Brain pericyte (primary cell): Measurements from ENCODE around the gene HACD1.

ENCODE experiments used
- DNase-seq: peaks from one replicate; pipeline ENCODE4 v3.0.0-alpha.2; 2012; ENCODE audit warnings: low read depth, low spot score

HACD1 gene

DNA sequence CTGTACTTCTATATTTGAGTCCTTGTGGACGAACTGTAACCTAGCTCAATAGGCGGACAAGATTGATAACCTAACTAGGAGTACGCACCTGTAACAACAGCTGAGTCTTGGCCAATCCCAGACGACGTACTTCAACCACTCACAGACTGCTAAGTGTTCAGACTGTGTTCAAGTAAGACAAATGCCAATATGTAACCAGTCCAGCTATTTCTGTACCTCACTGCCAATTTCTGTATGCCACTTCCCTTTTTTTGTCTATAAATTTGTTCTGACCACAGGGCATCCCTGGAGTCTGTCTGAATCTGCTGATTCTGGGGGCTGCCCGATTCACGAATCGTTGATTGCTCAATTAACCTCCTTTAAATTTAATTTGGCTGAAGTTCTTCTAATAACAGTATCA lies 32.2 kb downstream of the HACD1 start:
- no peak for DNase-seq

- DNase-seq: no peak
Observed at GRCh38 chr10:17580885-17581284, 36.3 kb downstream of the HACD1 start.

- no peak for DNase-seq
Observed at GRCh38 chr10:17578603-17579002, 38.6 kb downstream of the HACD1 start.

DNA sequence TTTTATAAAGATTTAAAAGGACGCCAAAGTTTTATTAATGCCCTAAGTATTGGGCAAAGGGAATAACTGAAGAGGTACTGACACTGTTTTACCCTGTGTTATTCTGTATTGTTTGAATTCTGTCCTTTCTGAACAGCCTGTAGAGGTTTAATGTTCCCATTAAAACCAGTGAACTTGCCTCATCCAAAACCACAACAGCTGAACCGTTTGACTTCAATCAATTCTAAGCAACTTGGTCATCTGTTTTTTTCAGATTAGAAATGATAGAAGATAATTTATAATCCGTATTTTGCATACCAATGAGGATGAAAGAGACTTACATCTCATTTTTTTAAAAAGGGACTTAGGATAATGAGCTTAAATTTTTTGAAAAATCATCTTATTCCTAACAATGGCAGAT lies 40.4 kb downstream of the HACD1 start:
- DNase-seq: no peak

DNA sequence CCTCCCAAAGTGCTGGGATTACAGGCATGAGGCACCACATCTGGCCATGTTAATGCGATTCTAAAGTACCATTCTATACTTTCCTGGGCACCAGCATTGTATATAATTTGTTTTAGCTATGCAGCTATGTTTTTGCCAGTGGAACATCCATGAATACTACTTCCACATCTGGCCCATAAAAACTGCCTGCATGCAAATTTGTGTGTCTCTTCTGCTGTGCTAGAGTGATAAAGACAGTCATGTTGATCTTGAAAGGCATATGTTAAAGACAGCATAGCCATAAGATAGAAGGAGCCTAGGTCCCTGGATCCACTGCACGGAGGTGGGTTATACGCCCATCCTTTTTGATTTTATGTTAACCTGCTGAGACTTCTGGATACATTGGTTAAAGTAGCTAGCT lies 52.3 kb downstream of the HACD1 start:
- no peak for DNase-seq

- no peak for DNase-seq
Observed at GRCh38 chr10:17563452-17563851, 53.7 kb downstream of the HACD1 start.

GRCh38 chr10:17562614-17563013 lies 54.6 kb downstream of the HACD1 start:
- DNase-seq: no peak

DNA sequence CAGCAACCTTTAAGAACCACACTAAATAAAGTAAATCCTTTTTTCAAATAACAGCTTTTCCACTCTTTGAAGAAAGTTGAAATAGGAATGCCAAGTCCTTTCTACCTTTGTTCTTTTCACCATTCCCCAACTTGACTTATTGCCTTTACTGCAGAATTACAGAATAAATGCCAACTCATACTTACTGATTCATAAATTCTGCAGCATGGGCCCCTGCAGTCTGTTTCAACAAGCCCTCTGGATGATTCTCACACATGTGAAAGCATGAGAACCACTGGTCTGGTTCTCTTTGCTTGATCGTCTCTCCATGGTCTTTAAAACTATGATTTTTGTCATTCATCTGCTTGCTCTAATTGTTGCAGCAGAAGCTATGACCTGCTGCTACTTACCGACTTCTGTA lies 56.1 kb downstream of the HACD1 start:
- no peak for DNase-seq

GRCh38 chr10:17557459-17557858 lies 59.7 kb downstream of the HACD1 start:
- no peak for DNase-seq

- no peak for DNase-seq
Observed at GRCh38 chr10:17548770-17549169, 68.4 kb downstream of the HACD1 start.

DNA sequence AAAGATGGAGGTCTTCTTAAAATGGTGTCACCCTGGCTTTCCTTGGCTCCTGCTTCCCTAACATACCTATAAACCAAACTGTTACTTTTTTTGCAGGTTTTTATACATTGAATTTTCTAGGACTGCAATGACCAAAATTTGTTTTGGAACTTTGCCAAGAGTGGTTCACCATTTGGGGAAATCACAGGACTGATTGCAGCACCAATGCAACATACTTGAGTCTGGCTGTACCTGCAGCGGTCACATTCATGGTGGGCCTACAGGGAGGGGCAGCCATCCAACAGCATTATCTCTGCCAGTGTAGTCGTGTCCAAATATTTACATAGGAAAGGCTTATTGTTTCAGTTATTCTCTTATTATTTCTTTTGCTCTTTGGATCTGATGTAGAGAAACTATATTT lies 69.0 kb downstream of the HACD1 start:
- DNase-seq: no peak

DNA sequence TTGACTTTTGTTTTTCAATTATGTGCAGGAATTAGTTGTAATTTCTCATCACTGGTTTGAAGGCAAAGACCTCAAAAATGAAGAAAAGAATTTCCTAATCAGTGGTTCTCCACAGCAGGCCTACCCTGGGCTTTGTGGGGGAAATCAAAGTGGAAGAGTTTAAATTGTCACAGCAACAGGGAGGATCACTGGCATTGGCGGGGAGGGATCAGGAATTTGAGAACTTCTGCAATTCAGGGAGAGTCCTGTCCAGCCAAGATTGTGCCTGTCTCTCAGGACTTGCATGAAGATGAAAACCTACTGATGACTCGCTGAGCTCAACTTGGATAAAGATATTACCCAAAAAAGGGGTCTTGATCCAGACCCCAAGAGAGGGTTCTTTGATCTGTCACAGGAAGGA lies 70.1 kb downstream of the HACD1 start:
- DNase-seq: no peak

DNA sequence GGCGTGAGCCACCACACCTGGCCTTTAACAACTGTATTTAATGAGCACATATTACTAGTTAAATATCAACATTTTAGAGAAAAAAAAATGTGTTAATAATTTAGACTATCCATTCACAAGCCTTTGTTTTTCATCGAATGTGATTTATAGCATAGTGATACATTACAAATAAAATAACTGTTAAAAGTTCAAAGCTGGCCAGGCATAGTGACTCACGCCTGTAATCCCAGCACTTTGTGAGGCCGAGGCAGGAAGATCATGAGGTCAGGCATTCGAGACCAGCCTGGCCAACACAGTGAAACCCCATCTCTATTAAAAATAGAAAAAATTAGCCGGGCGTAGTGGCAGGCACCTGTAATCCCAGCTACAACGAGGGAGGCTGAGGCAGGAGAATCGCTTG lies 72.7 kb downstream of the HACD1 start:
- no peak for DNase-seq
